HG03095 (cell line): ENCODE measurements around the gene PCDHB4.
"Not testable (repeated sequence)": the region's sequence is repeated elsewhere in the genome, so short reads cannot be mapped to it uniquely, and the experiment has no call there.

Experiments used
- ATAC-seq: cut with Tn5 transposase; IDR thresholded peaks from one replicate; pipeline ENCODE4 v1.9.1; 2021; ENCODE audit warnings: moderate library complexity; ENCODE audit not compliant: unreplicated experiment

PCDHB4 gene

DNA sequence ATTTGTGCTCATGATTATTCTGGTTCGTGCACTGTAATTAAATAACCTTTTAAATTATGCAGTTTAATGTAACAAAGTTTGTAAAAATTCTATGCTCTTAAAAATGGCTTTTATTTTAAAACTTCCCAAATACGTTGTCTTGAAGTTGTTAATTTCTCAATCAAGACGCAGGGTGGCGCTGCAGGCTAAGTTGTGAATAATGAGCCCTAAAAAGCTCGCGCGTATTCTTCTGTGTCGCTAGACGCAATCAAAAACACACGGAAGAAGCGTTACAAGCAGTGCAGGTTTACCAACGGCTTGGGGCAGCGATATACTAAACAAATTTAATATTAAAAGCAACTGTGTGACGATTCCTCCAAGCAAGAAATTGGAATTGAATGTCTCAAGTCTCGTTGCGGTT lies at the start of gene PCDHB4:
Gene PCDHB4 (plus strand): TSS at position 256 of the 400 bp plus-strand sequence. CDS start 181 bp downstream, outside the sequence.
- ATAC-seq: no peak

GRCh38 chr5:141077826-141078225 lies 43.8 kb upstream of the PCDHB4 start:
- ATAC-seq: no peak

- no peak for ATAC-seq
Observed at GRCh38 chr5:141082228-141082627, 39.4 kb upstream of the PCDHB4 start.

- ATAC-seq: no peak
Observed at GRCh38 chr5:141084487-141084989, 37.1 kb upstream of the PCDHB4 start.

GRCh38 chr5:141094481-141095262 lies 26.9 kb upstream of the PCDHB4 start, which contains the start of gene PCDHB2:
Gene PCDHB2 (plus strand): TSS chr5:141094615. CDS start chr5:141094791, 176 bp downstream.
- no peak for ATAC-seq

GRCh38 chr5:141095263-141095641 lies 26.4 kb upstream of the PCDHB4 start:
- ATAC-seq: no peak

- not testable (repeated sequence) for ATAC-seq
Observed at GRCh38 chr5:141096181-141096580, 25.4 kb upstream of the PCDHB4 start.

DNA sequence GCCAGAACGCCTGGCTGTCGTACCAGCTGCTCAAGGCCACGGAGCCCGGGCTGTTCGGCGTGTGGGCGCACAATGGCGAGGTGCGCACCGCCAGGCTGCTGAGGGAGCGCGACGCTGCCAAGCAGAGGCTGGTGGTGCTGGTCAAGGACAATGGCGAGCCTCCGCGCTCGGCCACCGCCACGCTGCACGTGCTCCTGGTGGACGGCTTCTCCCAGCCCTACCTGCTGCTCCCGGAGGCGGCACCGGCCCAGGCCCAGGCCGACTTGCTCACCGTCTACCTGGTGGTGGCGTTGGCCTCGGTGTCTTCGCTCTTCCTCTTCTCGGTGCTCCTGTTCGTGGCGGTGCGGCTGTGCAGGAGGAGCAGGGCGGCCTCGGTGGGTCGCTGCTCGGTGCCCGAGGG lies 25.0 kb upstream of the PCDHB4 start:
- not testable (repeated sequence) for ATAC-seq

GRCh38 chr5:141100243-141100805 lies 21.3 kb upstream of the PCDHB4 start, which contains the start of gene PCDHB3:
Gene PCDHB3 (plus strand): TSS chr5:141100473. CDS start chr5:141100650, 177 bp downstream.
- no peak for ATAC-seq

GRCh38 chr5:141101059-141101458 lies 20.6 kb upstream of the PCDHB4 start:
- no peak for ATAC-seq

GRCh38 chr5:141102070-141102469 lies 19.5 kb upstream of the PCDHB4 start:
- not testable (repeated sequence) for ATAC-seq

DNA sequence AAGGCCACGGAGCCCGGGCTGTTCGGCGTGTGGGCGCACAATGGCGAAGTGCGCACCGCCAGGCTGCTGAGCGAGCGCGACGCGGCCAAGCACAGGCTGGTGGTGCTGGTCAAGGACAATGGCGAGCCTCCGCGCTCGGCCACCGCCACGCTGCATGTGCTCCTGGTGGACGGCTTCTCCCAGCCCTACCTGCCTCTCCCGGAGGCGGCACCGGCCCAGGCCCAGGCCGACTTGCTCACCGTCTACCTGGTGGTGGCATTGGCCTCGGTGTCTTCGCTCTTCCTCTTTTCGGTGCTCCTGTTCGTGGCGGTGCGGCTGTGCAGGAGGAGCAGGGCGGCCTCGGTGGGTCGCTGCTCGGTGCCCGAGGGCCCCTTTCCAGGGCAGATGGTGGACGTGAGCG lies 19.1 kb upstream of the PCDHB4 start:
- ATAC-seq: not testable (repeated sequence)

GRCh38 chr5:141105350-141105749 lies 16.3 kb upstream of the PCDHB4 start:
- no peak for ATAC-seq

- no peak for ATAC-seq
Observed at GRCh38 chr5:141119250-141119649, 2.4 kb upstream of the PCDHB4 start.

DNA sequence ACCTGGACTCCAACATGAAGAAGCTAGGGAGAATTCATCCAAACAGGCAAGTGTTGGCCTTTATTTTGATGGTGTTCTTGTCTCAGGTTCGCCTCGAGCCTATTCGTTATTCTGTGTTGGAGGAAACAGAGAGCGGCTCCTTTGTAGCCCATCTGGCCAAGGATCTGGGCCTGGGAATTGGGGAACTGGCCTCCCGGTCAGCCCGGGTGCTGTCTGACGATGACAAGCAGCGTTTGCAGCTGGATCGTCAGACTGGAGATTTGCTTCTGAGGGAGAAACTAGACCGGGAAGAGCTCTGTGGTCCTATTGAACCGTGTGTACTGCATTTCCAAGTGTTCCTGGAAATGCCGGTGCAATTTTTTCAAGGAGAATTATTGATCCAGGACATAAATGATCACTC lies 367 bp downstream of the PCDHB4 start:
- ATAC-seq: no peak

- not testable (repeated sequence) for ATAC-seq
Observed at GRCh38 chr5:141123396-141124135, 1.9 kb downstream of the PCDHB4 start.

GRCh38 chr5:141127305-141127704 lies 5.7 kb downstream of the PCDHB4 start:
- no peak for ATAC-seq

GRCh38 chr5:141135030-141135717 lies 13.6 kb downstream of the PCDHB4 start, which contains the start of gene PCDHB5:
Gene PCDHB5 (plus strand): TSS chr5:141135206. CDS start chr5:141135435, 229 bp downstream.
- no peak for ATAC-seq

DNA sequence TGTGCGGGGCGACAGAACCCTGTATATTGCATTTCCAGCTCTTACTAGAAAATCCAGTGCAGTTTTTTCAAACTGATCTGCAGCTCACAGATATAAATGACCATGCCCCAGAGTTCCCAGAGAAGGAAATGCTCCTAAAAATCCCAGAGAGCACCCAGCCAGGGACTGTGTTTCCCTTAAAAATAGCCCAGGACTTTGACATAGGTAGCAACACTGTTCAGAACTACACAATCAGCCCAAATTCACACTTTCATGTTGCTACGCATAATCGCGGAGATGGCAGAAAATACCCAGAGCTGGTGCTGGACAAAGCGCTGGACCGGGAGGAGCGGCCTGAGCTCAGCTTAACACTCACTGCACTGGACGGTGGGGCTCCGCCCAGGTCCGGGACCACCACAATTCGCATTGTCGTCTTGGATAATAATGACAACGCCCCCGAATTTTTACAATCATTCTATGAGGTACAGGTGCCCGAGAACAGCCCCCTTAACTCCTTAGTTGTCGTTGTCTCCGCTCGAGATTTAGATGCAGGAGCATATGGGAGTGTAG lies 14.2 kb downstream of the PCDHB4 start:
- ATAC-seq: no peak

DNA sequence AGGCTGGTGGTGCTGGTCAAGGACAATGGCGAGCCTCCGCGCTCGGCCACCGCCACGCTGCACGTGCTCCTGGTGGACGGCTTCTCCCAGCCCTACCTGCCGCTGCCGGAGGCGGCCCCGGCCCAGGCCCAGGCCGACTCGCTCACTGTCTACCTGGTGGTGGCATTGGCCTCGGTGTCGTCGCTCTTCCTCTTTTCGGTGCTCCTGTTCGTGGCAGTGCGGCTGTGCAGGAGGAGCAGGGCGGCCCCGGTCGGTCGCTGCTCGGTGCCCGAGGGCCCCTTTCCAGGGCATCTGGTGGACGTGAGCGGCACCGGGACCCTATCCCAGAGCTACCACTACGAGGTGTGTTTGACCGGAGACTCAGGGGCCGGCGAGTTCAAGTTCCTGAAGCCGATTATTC lies 15.7 kb downstream of the PCDHB4 start:
- not testable (repeated sequence) for ATAC-seq
